NCI-H2107 treated with DMSO at 0.1 percent for 48 hours (cell line): ENCODE results near the gene PRSS33.

Experiments
- DNase-seq: peaks from one replicate; lab custom pipeline; 2025; ENCODE audit not compliant: unreplicated experiment; lab: John Stamatoyannopoulos, UW

The PRSS33 gene

GRCh38 chr16:2743007-2743810 is 44.2 kb downstream of the PRSS33 start:
- no peak for DNase-seq

GRCh38 chr16:2742323-2743006 is 44.9 kb downstream of the PRSS33 start:
- DNase-seq = no peak

- DNase-seq = no peak
Measured at GRCh38 chr16:2741168-2741567, 46.2 kb downstream of the PRSS33 start.

GRCh38 chr16:2740476-2740875 is 46.9 kb downstream of the PRSS33 start:
- no peak for DNase-seq

GRCh38 chr16:2739625-2740430 is 47.5 kb downstream of the PRSS33 start:
- no peak for DNase-seq

- DNase-seq = no peak
Measured at GRCh38 chr16:2738615-2739014, 48.7 kb downstream of the PRSS33 start.

- no peak for DNase-seq
Measured at GRCh38 chr16:2737895-2738418, 49.4 kb downstream of the PRSS33 start.

- no peak for DNase-seq
Measured at GRCh38 chr16:2737238-2737605, 50.1 kb downstream of the PRSS33 start.

GRCh38 chr16:2736476-2737237 is 50.7 kb downstream of the PRSS33 start:
- DNase-seq = no peak

GRCh38 chr16:2734844-2735515 is 52.4 kb downstream of the PRSS33 start:
- DNase-seq = no peak
